Activated CD4-positive, CD25-positive, alpha-beta regulatory T cell treated with anti-CD3 and anti-CD28 coated beads, Interleukin-2, amount 50 U/mL, for 24 hours (primary cell): ENCODE results near the gene P3H3.
A peak's percentile ranks its signal among the peaks of the same experiment; 100 is the strongest.

Experiments
- ATAC-seq, 2 donors: fragments of 150-1000 bp; cut with Tn5 transposase; one replicate each; pipeline ENCODE4 v1.10.0; 2021; ENCODE audit warnings: mild to moderate bottlenecking in 1 of 2, moderate library complexity in 1 of 2

P3H3 gene

GRCh38 chr12:6799147-6799546 is 29.1 kb upstream of the P3H3 start:
- no peak for ATAC-seq

- ATAC-seq: no peak
These were observed 21.0 kb upstream of the P3H3 start for GRCh38 chr12:6807170-6807569.

- no peak for ATAC-seq
These were observed 19.2 kb upstream of the P3H3 start for GRCh38 chr12:6809056-6809455.

- no peak for ATAC-seq
These were observed 17.4 kb upstream of the P3H3 start for GRCh38 chr12:6810758-6811157.

GRCh38 chr12:6813363-6813762 is 14.8 kb upstream of the P3H3 start:
- no peak for ATAC-seq

- no peak for ATAC-seq
These were observed 11.6 kb upstream of the P3H3 start for GRCh38 chr12:6816598-6816997.

GRCh38 chr12:6817098-6817497 is 11.1 kb upstream of the P3H3 start:
- no peak for ATAC-seq

GRCh38 chr12:6817662-6818157 is 10.5 kb upstream of the P3H3 start:
- ATAC-seq: no peak

- ATAC-seq: no peak
These were observed 10.0 kb upstream of the P3H3 start for GRCh38 chr12:6818222-6818621.

- ATAC-seq: no peak
These were observed 9.6 kb upstream of the P3H3 start for GRCh38 chr12:6818645-6819044.

GRCh38 chr12:6819106-6820030 is 8.8 kb upstream of the P3H3 start:
- no peak for ATAC-seq

GRCh38 chr12:6820166-6820565 is 8.0 kb upstream of the P3H3 start:
- ATAC-seq: no peak

- ATAC-seq: peak; percentile 5 to 9
These were observed 6.4 kb upstream of the P3H3 start, which contains the start of gene GPR162 for GRCh38 chr12:6821591-6822425. TSS of gene GPR162 (plus strand) at chr12:6821821. CDS start at chr12:6823899, 2,078 bp downstream.

GRCh38 chr12:6822426-6823135 is 5.6 kb upstream of the P3H3 start:
- ATAC-seq: no peak

- ATAC-seq: no peak
These were observed 4.8 kb upstream of the P3H3 start for GRCh38 chr12:6823182-6824084.

GRCh38 chr12:6824085-6824775 is 4.0 kb upstream of the P3H3 start:
- ATAC-seq: no peak

- ATAC-seq: no peak
These were observed 3.3 kb upstream of the P3H3 start for GRCh38 chr12:6824901-6825381.

- ATAC-seq: peak; percentile 63 to 69
These were observed 2.6 kb upstream of the P3H3 start for GRCh38 chr12:6825398-6826124.

GRCh38 chr12:6826125-6826733 is 2.0 kb upstream of the P3H3 start:
- no peak for ATAC-seq
